LNCAP (cell line): ENCODE measurements around the gene ACTL7A.

Experiments
- CTCF ChIP-seq: fragments of 450-650 bp; IDR thresholded peaks from 2 replicates; pipeline ENCODE4 v1.5.1; 2017; ENCODE audit warnings: mild to moderate bottlenecking

The ACTL7A gene

GRCh38 chr9:108838017-108838416 is 24.0 kb upstream of the ACTL7A start:
- no peak for TF ChIP-seq CTCF

- no peak for TF ChIP-seq CTCF
Measured at GRCh38 chr9:108842610-108843295, 19.3 kb upstream of the ACTL7A start.

GRCh38 chr9:108844391-108844790 is 17.7 kb upstream of the ACTL7A start:
- no peak for TF ChIP-seq CTCF

GRCh38 chr9:108844856-108845255 is 17.2 kb upstream of the ACTL7A start:
- no peak for TF ChIP-seq CTCF

GRCh38 chr9:108845507-108845906 is 16.6 kb upstream of the ACTL7A start:
- no peak for TF ChIP-seq CTCF

- TF ChIP-seq CTCF = no peak
Measured at GRCh38 chr9:108845947-108846346, 16.1 kb upstream of the ACTL7A start.

- TF ChIP-seq CTCF = peak; percentile 60
Measured at GRCh38 chr9:108850293-108850897, 11.7 kb upstream of the ACTL7A start.
